ENCODE measurements around the gene IL17B.
A peak's percentile ranks its signal among the peaks of the same experiment; 100 is the strongest.

IL17B gene

DNA sequence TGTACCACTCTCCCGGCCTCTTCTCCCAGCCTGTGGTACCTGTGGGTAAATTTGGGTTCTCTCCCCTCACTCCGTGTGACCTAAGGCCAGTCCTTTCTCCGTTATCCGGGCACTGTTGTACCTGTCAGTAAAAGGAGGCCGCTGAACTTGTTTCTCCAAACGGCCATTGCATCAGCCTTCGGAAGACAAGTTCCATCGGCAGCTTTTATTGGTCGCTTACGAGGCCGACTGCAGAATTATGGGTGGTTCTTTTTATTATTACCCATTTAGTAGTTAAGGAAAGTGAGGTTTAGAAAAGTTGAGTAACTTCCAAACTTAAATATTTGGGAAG is 33.2 kb downstream of the IL17B start:
- H3K4me3 Mint-ChIP-seq = peak overlapping the region; percentile 97
- H3K27me3 Mint-ChIP-seq = no peaks in the 10 kb centered on the region
- H3K36me3 Mint-ChIP-seq (ENCODE audit: low read depth) = peaks cover 57% of the 10 kb centered on the region
- peak overlapping the region; percentile 98 for H3K27ac Mint-ChIP-seq
- peaks cover 61% of the 10 kb centered on the region for H3K4me1 Mint-ChIP-seq (ENCODE audit: low read depth)
- no peaks in the 10 kb centered on the region for H3K9me3 Mint-ChIP-seq

- Mint-ChIP-seq H3K27ac (peak within 1 kb of the TSS; percentile 98), H3K4me3 (peak within 1 kb of the TSS; percentile 97), H3K36me3 (ENCODE audit: low read depth) (peaks cover 52% of the 10 kb centered on the region), H3K9me3 (no peaks in the 10 kb centered on the region), H3K27me3 (no peaks in the 10 kb centered on the region), H3K4me1 (ENCODE audit: low read depth) (peaks cover 55% of the 10 kb centered on the region)
These were observed 33.8 kb downstream of the IL17B start, which contains the start of gene GRPEL2 for GRCh38 chr5:149345147-149345891. Gene GRPEL2, plus strand, starts transcription at chr5:149345499. Its CDS starts 41 bp downstream, at chr5:149345540.

GRCh38 chr5:149344151-149344550 is 34.9 kb downstream of the IL17B start:
- Mint-ChIP-seq H3K4me3 (peak overlapping the region; percentile 97), H3K9me3 (no peaks in the 10 kb centered on the region), H3K36me3 (ENCODE audit: low read depth) (peaks cover 40% of the 10 kb centered on the region), H3K4me1 (ENCODE audit: low read depth) (peaks cover 44% of the 10 kb centered on the region), H3K27me3 (no peaks in the 10 kb centered on the region), H3K27ac (peak overlapping the region; percentile 50)

GRCh38 chr5:149341876-149342275 is 37.2 kb downstream of the IL17B start:
- no peaks in the 10 kb centered on the region for H3K27me3 Mint-ChIP-seq
- no peak overlapping the region for H3K4me3 Mint-ChIP-seq
- H3K9me3 Mint-ChIP-seq = no peaks in the 10 kb centered on the region
- peaks cover 23% of the 10 kb centered on the region for H3K4me1 Mint-ChIP-seq (ENCODE audit: low read depth)
- peaks cover 17% of the 10 kb centered on the region for H3K36me3 Mint-ChIP-seq (ENCODE audit: low read depth)
- no peak overlapping the region for H3K27ac Mint-ChIP-seq

GRCh38 chr5:149340920-149341319 is 38.2 kb downstream of the IL17B start:
- no peak overlapping the region for H3K27ac Mint-ChIP-seq
- H3K27me3 Mint-ChIP-seq = no peaks in the 10 kb centered on the region
- H3K4me3 Mint-ChIP-seq = no peak overlapping the region
- H3K4me1 Mint-ChIP-seq (ENCODE audit: low read depth) = peaks cover 21% of the 10 kb centered on the region
- peaks cover 10% of the 10 kb centered on the region for H3K36me3 Mint-ChIP-seq (ENCODE audit: low read depth)
- no peaks in the 10 kb centered on the region for H3K9me3 Mint-ChIP-seq

- Mint-ChIP-seq H3K9me3 (no peaks in the 10 kb centered on the region), H3K4me3 (no peak overlapping the region), H3K4me1 (ENCODE audit: low read depth) (peaks cover 2% of the 10 kb centered on the region), H3K36me3 (ENCODE audit: low read depth) (no peaks in the 10 kb centered on the region), H3K27me3 (no peaks in the 10 kb centered on the region), H3K27ac (no peak overlapping the region)
These were observed 40.7 kb downstream of the IL17B start for GRCh38 chr5:149338364-149338763.

- no peaks in the 10 kb centered on the region for H3K27me3 Mint-ChIP-seq
- H3K36me3 Mint-ChIP-seq (ENCODE audit: low read depth) = no peaks in the 10 kb centered on the region
- no peaks in the 10 kb centered on the region for H3K9me3 Mint-ChIP-seq
- no peaks in the 10 kb centered on the region for H3K4me1 Mint-ChIP-seq (ENCODE audit: low read depth)
- H3K27ac Mint-ChIP-seq = peak overlapping the region; percentile 56
- no peak overlapping the region for H3K4me3 Mint-ChIP-seq
These were observed 41.4 kb downstream of the IL17B start for GRCh38 chr5:149337736-149338135.

DNA sequence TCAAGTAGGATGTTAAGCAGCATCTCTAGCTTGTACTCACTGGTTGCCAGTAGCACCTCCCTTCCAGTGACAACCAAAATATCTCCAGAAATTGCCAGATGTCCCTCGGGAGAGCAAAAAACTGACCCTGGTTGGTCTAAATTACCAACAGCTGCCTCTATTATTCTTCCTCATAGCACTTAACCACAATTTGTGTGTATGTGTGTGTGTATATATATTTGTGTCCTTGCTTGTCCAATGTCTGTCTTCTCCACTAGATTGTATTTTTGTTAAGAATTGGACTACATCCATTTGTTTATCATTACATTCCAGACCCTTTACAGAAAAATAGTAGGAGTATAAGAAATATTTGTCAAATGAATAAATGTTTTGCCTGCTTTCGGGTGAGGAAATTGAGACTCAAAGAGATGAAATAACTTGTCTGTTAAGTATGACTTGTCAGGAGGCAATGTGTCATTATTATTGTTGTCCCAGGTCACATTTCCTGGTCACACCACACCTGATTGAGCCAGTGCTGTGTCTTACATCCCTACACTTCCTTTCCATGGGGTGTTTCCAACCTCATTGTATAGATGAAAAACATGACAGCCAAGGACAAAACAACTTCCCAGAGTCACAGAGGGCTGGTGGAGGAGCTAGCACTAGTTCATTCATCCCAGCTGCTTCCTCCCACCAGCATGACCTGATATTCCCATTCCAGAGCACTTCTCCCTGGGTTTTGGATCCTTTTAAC is 45.2 kb downstream of the IL17B start:
- Mint-ChIP-seq H3K27ac (no peak overlapping the region), H3K27me3 (no peaks in the 10 kb centered on the region), H3K4me1 (ENCODE audit: low read depth) (no peaks in the 10 kb centered on the region), H3K36me3 (ENCODE audit: low read depth) (no peaks in the 10 kb centered on the region), H3K4me3 (no peak overlapping the region), H3K9me3 (no peaks in the 10 kb centered on the region)

DNA sequence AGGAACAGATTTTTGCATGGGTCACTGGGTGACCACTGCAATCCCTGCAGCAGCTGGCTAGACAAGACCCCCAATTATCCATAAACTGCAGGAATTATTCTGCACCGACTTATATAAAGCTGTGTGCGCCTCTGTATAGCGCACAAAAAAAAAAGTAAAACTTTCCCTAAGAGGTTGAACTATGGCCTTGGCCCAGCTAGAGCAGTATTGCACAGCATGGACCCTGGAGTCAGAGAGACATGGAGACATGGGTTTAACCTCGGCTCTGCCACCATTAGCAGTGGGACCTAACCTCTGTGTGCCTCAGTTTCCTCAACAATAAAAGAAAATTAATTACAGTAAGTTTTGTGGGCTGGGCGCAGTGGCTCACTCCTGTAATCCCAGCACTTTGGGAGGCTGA is 50.9 kb downstream of the IL17B start:
- Mint-ChIP-seq H3K27ac (no peak overlapping the region), H3K27me3 (no peaks in the 10 kb centered on the region), H3K9me3 (peaks cover 7% of the 10 kb centered on the region), H3K4me3 (no peak overlapping the region), H3K36me3 (ENCODE audit: low read depth) (no peaks in the 10 kb centered on the region), H3K4me1 (ENCODE audit: low read depth) (no peaks in the 10 kb centered on the region)

DNA sequence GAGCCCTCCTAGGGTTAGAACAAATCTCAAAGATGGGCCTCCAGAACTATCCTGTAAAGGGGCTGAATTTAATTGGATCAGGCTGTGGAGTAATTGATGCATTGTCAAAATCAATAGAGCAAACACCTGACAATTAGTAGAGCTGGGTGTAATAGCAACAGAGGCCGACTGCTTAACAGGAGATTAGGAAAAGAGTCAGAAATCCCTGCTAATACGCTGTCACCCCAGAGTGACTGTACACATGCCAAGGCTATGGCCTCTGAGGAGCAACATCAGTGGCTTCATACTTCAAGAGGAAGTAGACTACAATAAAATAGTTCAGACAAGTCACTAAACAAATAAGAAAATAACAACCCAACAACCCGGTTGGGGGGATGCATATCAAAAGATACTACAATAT is 52.5 kb downstream of the IL17B start:
- H3K27ac Mint-ChIP-seq = no peak overlapping the region
- H3K4me1 Mint-ChIP-seq (ENCODE audit: low read depth) = no peaks in the 10 kb centered on the region
- H3K4me3 Mint-ChIP-seq = no peak overlapping the region
- peaks cover 7% of the 10 kb centered on the region for H3K9me3 Mint-ChIP-seq
- H3K36me3 Mint-ChIP-seq (ENCODE audit: low read depth) = no peaks in the 10 kb centered on the region
- no peaks in the 10 kb centered on the region for H3K27me3 Mint-ChIP-seq

- Mint-ChIP-seq H3K27ac (no peak overlapping the region), H3K9me3 (peaks cover 7% of the 10 kb centered on the region), H3K4me3 (no peak overlapping the region), H3K36me3 (ENCODE audit: low read depth) (no peaks in the 10 kb centered on the region), H3K27me3 (no peaks in the 10 kb centered on the region), H3K4me1 (ENCODE audit: low read depth) (no peaks in the 10 kb centered on the region)
These were observed 53.2 kb downstream of the IL17B start for GRCh38 chr5:149325894-149326293.

DNA sequence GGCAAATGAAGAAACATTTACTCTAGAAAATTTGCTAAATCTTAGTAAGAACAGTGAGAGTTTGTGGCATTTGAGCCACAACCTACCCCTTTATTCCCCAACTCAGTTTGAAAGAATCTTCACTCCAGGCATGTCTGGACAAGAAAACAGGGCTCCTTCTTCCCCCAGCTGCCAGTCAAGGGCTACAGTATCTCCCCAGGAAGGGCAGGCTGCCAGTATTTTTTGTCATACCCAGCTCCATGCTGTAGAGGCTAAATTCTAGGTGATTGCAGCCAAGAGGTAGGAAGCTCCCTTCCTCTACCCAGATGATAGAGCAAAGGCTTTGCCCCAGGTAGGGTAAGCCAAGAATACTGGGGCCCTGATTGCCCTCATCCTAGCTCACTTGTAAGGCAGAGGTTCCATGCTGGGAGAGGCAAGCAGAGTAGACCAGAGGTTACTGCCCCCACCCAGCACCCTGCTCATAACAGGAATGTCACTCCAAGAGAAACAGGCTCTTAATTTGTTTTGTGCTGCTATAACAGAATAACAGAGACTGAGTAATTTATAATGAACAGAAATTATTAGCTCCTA is 53.8 kb downstream of the IL17B start:
- H3K36me3 Mint-ChIP-seq (ENCODE audit: low read depth) = no peaks in the 10 kb centered on the region
- H3K4me3 Mint-ChIP-seq = no peak overlapping the region
- no peaks in the 10 kb centered on the region for H3K27me3 Mint-ChIP-seq
- H3K4me1 Mint-ChIP-seq (ENCODE audit: low read depth) = no peaks in the 10 kb centered on the region
- no peak overlapping the region for H3K27ac Mint-ChIP-seq
- H3K9me3 Mint-ChIP-seq = peaks cover 7% of the 10 kb centered on the region

DNA sequence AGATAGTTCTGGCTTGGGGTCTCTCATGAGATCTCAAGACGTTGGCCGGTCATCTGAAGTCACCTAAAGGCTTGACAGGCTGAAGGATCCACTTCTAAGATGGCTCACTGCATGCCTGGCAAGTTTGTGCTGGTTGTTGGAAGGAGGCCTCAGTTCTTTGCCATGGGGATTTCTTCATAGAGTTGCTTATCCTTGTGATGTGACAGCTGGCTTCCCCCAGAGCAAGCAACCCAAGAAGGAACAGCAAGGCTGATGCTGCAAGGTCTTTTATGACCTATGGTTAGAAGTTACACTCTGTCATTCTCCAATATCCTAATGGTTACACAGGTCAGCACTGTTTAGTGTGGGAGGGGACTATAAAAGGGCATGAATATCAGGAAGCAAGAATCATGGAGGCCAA is 54.5 kb downstream of the IL17B start:
- Mint-ChIP-seq H3K4me1 (ENCODE audit: low read depth) (no peaks in the 10 kb centered on the region), H3K36me3 (ENCODE audit: low read depth) (no peaks in the 10 kb centered on the region), H3K27me3 (no peaks in the 10 kb centered on the region), H3K27ac (no peak overlapping the region), H3K9me3 (peaks cover 7% of the 10 kb centered on the region), H3K4me3 (no peak overlapping the region)

All from stimulated activated naive CD8-positive, alpha-beta T cell treated with anti-CD3 and anti-CD28 coated beads, Interleukin-15, Interleukin-2, amounts not matched to agents 100 ng/mL and 50 ng/mL, for 24 hours (primary cell).